ENCODE results near the gene TET3. TPM values are rescaled to one million over a fixed set of nuclear protein-coding genes. Genes with fewer than 3 reads are reported as not detected.

TET3 gene
- total RNA-seq, 1 experiment from 2014 or later: 2.7 TPM

DNA sequence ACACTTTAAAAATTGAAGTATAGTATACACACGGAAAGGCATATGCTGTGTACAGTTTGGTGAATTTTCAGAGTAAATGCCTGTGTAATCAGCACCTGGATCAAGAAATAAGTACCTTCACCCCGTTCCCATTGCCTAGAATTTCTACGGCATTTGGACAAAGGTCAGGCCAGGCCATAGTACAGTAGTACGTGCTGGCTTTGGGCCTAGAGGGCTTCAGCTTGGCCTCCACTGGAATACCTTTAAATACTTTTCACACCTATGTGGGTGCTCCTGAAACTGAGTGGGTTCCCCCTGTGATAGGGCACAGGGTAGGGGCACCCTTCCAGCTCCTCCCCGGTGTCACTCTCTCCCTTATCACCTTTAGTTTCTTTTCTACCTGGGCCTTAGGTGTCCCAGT, 26.5 kb downstream of the TET3 start:
- in situ Hi-C loops (cut with HindIII; ENCODE audit: low pct_unique_long_range_greater_than_20kb, low sequenced_read_pairs): no loop called here
- DNase-seq (ENCODE audit: low read depth, low spot score): no peak

DNA sequence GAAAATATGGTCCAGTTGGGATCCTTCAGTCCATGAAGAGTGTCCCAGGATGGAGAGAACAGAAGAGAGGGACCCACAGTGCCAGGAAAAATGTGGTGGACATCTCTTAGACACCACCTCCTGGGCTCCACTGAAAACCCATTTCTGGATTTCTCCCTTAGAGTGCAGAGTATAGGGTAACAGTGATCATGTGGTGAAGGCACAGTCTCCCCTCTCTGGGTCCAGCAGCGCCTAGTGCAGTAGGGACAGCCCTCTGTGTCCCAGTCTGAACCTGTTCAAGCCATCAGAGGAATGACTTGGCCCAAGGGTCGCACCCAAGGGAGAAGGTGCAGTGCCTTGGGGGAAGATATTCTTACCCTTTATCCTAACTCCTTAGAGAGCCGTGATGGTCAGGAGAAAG, 30.1 kb downstream of the TET3 start:
- DNase-seq (ENCODE audit: low read depth, low spot score): no peak
- in situ Hi-C loops (cut with HindIII; ENCODE audit: low pct_unique_long_range_greater_than_20kb, low sequenced_read_pairs): no loop called here

DNA sequence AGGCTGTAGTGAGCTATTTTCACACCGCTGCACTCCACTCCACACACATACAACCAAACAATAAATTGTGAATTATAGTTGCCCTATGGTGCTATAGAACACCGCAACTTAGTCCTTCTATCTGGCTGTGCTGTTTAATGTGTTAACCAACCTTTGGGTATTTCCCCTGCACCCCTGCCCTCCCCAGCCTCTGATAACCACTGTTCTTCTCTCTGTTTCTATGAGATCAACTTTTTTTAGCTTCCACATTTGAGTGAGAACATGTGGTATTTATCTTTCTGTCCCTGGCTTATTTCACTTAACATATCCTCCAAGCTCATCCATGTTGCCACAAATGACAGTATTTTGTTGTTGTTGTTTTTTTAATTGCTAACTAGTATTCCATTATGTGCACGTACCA, 32.5 kb downstream of the TET3 start:
- in situ Hi-C loops (cut with HindIII; ENCODE audit: low pct_unique_long_range_greater_than_20kb, low sequenced_read_pairs): no loop called here
- DNase-seq (ENCODE audit: low read depth, low spot score): no peak

DNA sequence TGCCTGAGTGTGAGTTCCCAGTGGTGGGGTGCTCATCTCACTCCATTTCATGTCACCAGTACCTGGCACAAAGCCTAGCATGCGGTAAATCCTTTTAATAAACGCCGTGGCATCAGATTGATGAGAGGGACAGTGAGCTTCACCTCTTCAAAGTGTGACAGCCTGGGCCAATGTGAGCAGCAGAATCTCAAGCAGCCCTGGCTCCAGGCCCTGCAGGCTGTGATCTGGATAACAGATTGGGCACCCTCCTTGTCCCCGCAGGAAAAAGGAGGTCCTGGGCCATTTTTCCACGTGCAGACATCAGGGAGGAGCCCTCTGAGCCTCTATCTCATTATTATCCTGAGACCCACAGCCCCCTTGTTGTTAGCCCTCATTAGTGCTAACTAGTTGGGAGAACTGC, 34.8 kb downstream of the TET3 start:
- in situ Hi-C loops (cut with HindIII; ENCODE audit: low pct_unique_long_range_greater_than_20kb, low sequenced_read_pairs): no loop called here
- no peak for DNase-seq (ENCODE audit: low read depth, low spot score)

DNA sequence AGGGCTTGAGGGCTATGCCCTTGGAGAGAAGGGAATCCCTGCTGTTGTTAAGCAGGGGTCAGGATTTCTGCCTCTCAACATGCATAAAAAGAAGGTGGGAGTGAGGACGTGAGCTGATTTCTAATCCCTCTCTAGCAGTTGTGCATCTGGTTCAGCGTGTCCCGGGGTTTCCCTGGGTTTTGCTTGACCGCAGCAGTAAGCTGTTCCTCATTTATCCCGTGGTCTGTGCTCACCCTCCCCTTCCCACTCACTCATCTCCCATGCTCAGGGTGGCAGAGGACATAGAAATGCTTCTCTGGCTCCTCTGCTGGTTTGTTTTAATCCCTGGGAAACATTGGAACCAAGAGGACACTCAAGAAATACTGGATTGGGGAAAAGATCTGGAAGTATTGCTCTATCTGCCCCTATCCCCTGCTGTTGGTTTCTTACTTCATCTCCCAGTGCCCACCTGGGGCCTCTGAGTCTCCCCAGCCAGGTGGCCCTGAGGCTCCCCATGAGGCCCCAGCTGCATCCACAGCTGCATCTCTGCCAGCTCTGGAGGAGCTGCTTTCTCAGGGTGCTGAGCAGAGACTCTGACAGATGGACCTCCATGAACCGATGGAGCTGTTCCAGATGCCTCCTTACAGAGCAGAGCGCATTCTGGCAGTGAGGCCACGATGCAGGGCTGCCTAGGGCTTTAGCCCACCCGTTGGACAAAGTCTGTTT, 36.1 kb downstream of the TET3 start:
- DNase-seq (ENCODE audit: low read depth, low spot score): no peak
- in situ Hi-C loops (cut with HindIII; ENCODE audit: low pct_unique_long_range_greater_than_20kb, low sequenced_read_pairs): no loop called here

DNA sequence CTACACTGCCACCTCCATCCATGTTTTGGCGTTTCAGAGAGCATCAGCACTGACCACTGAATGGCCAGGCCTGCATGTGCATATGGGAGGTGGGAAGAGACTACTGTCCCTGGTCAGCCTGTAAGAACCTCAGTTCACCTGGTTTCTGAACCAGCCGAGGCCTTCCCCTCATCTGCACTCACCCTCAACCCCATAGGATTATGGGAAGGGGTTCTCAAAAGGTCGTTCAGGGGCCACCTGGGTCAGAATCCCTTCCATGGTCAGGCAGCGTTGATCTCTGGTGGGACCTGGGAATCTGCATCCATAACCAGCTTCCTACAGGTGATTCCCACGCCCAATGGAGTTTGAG, 36.7 kb downstream of the TET3 start:
- DNase-seq (ENCODE audit: low read depth, low spot score): no peak
- in situ Hi-C loops (cut with HindIII; ENCODE audit: low pct_unique_long_range_greater_than_20kb, low sequenced_read_pairs): no loop called here

DNA sequence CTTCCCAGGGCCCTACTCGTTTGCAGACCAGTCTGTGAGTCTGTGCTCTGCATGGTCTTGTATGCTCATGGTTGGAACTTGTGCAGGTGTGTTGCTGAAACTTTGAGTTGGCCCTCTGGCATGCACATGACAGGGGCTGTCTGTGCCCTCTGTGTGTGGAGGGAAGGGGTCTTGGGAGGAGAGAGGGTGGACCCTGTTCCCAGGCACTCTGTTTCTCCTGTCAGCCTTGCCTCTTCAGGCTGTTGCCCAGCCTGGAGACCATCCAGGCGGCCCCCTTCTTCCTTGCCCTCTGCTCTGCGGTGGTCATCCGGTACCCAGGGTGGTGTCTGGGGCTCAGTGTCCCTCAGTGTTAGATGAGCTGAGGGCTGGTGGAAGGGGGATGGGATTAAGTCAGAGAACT, 39.5 kb downstream of the TET3 start:
- DNase-seq (ENCODE audit: low read depth, low spot score): no peak
- in situ Hi-C loops (cut with HindIII; ENCODE audit: low pct_unique_long_range_greater_than_20kb, low sequenced_read_pairs): no loop called here

DNA sequence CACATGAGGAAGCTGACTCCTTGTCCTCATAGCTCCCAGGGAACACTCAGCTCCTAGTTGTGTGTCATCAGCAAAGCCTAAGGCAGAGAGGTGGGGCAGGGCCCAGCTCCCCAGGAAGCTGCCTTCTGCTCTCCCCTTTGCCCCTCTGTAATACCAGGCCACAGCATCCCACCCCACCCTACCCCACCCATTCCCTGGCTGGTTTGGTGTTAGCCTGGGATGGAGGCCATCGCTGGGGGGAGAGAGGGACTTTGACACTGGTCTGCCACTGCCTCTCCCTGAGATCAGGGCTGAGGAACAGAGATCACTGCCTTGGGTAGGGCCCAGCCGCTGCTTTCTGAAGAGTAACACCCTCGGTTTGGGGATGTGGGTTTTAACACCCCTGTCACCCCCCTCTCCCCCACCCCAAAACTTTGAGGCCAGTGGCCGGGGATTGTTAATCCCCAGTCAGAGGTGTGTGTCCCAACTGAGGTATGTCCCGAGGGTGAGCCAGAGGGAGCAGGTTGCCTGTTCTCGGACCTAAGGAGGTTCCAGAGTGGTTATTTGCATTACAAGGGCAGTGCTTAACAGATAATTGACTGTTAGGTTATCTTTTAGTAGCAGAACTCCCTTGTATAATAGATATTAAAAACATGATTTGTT, 41.4 kb downstream of the TET3 start:
- DNase-seq (ENCODE audit: low read depth, low spot score): no peak
- in situ Hi-C loops (cut with HindIII; ENCODE audit: low pct_unique_long_range_greater_than_20kb, low sequenced_read_pairs): no loop called here

DNA sequence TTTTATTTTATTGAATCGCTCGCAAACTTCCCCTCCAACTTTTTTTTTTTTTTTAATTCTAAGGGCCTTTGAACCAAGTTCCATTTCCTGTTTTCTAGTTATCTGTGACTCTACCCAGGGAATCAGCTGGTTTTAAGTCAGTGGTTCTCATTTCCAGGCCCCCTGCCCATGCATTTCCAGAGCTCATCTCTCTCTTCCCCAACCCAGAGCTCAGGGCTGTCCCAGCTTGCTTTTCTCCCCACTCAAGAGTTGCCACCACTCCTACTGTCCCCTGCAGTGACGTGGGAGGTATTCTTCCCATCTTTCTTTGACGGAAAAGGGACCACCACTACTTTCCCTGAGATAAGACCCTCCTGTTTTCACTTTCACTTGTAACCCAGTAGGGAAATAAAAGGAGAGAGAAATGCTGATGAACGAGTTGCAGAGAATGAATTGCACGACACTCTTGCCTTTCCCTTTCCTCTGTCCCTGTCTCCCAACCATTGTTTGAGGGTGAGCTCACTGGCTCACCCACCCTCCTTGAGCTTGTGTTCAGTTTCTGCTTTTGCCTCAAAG, 42.1 kb downstream of the TET3 start:
- in situ Hi-C loops (cut with HindIII; ENCODE audit: low pct_unique_long_range_greater_than_20kb, low sequenced_read_pairs): no loop called here
- DNase-seq (ENCODE audit: low read depth, low spot score): no peak

DNA sequence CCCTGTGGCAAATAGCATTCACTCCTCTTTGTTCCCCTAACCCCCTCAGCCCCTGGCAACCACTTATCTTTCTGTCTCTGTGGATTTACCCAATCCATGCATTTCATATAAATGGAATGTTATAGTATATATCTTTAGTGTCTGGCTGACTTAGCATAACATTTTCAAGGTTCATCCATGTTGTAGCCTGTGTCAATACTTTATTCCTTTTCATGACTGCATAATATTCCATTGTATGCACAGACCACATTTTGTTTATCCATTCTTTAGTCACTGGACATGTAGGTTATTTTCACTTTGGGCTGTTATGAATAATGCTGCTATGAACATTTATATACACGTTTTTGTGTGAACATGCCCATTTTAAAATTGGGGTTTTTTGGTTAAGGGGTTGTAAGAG, 42.8 kb downstream of the TET3 start:
- DNase-seq (ENCODE audit: low read depth, low spot score): no peak
- in situ Hi-C loops (cut with HindIII; ENCODE audit: low pct_unique_long_range_greater_than_20kb, low sequenced_read_pairs): no loop called here

DNA sequence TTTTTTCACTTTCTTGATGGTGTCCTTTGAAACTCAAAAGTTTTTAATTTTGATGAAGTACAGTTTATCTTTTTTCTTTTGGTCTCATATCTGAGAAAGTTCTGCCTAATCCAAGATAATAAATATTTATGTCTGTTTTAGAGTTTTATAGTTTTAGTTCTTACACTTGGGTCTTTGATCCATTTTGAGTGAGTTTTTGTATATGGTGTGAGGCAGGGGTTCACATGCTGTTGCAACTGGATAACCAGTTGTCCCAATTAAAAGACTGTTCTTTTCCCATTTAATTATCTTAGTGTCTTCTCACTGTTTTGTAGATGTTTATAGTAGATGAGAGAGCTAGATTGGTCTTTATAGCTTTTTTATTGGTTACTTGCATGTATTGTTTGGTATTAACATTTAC, 43.6 kb downstream of the TET3 start:
- in situ Hi-C loops (cut with HindIII; ENCODE audit: low pct_unique_long_range_greater_than_20kb, low sequenced_read_pairs): no loop called here

DNA sequence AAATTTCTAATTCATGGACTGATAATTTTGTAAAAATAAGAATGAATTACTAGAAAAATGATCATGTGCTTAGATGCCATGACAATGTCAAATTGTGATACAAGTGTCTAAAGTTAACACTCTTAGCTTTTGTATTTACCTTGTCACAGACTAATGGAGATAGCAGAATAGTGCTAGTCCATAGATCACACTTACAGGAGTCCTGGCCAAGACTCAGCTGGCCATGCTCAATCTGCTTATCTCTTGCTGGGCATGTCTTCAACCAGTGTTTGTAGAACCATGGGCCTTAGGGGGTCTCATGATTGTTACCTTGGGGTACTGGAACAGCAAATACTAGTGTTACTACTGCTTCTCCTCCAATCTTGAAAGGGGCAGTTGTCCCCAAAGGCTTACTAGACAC, 44.0 kb downstream of the TET3 start:
- in situ Hi-C loops (cut with HindIII; ENCODE audit: low pct_unique_long_range_greater_than_20kb, low sequenced_read_pairs): no loop called here
- no peak for DNase-seq (ENCODE audit: low read depth, low spot score)

More for the DNA sequence above, 43.6 kb downstream of the TET3 start:
- DNase-seq (ENCODE audit: low read depth, low spot score): no peak

DNA sequence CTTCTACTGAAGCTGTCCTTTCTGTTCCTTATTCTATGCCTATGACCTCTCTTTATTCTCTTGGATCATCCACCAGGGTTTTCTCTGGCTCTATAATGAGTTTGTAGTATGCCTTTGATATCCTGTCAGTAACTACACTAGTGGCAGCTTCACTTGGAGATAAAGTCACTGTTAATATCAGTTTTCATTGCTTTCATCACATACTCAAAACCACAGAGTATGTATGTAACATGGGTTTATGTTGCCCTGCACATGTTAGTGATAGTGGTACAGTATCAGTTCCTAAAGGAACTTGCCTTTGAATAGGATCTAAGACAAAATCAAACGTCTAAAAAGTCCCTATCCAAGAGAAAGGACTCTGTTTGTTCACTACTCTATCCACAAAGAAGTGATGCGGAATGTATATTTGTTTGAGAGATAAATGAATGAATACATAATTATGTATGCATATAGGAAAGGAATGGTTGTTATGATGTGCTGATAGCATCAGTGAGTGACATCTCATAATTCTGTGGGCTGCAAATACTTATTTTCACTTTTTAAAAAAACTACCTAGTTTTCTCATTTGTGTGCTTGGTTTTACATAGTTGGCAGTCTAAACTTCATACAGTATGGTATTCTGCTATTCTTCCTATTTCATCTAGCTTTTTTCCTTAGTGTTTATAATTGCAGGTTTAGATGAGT, 45.1 kb downstream of the TET3 start:
- no peak for DNase-seq (ENCODE audit: low read depth, low spot score)
- in situ Hi-C loops (cut with HindIII; ENCODE audit: low pct_unique_long_range_greater_than_20kb, low sequenced_read_pairs): no loop called here

DNA sequence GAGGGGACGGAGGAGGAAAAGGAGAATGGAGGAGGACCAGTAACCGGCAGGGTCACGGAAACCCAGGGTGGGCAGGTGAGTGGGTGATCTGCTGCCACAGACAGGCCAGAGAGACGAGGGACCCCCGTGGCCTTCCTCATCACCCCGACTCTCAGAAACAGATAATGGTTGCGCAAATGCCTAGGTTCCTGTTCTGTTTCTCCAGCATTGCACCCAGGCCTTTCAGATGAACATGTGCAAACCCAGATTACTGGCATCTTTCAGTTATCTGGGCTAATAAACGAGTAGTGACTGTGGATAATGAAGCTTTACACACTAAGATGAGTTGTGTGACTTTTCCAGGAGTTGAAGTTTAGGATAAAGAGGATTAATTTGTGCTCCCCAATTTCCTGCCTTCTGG, 46.5 kb downstream of the TET3 start:
- in situ Hi-C loops (cut with HindIII; ENCODE audit: low pct_unique_long_range_greater_than_20kb, low sequenced_read_pairs): no loop called here

DNA sequence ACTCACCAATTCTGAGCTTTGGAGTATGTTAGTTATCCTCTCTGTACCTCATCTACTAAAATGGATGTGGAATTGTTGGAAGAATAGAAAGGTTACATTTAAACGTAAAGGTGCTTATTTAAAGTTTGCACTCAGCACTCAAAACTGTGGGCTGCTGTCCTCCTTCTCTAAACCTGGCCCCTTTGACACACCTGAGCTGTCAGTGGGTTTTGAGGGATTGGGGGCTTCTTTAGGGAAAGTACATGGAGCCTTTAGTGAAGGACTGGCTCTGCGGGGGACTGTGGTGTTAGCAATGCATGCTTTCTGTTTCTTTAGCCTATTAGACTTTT, 47.2 kb downstream of the TET3 start:
- in situ Hi-C loops (cut with HindIII; ENCODE audit: low pct_unique_long_range_greater_than_20kb, low sequenced_read_pairs): no loop called here
- DNase-seq (ENCODE audit: low read depth, low spot score): no peak

More for the DNA sequence above, 46.5 kb downstream of the TET3 start:
- no peak for DNase-seq (ENCODE audit: low read depth, low spot score)

DNA sequence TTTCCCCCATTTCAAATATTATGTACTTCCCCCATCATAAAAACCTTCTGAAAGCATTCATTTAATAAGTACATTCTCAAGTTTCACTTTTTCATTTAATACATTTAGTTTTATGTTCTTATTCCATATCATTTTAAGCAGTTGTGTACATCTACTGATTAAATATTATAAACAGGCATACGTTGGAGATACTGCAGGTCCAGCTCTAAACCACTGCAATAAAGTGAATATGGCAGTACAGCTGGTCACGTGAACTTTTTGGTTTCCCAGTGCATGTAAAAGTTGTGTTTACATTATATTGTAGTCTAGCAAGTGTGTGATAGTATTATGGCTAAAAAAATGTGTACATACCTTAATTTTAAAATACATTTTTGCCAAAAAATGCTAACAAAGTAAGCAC, 48.7 kb downstream of the TET3 start:
- no peak for DNase-seq (ENCODE audit: low read depth, low spot score)
- in situ Hi-C loops (cut with HindIII; ENCODE audit: low pct_unique_long_range_greater_than_20kb, low sequenced_read_pairs): no loop called here
